Mesothelial cell of epicardium (in vitro differentiated cells): Measurements from ENCODE around the gene THSD4. TPM values are rescaled to one million over a fixed set of nuclear protein-coding genes. Genes with fewer than 3 reads are reported as not detected.
A peak's percentile ranks its signal among the peaks of the same experiment; 100 is the strongest.

ENCODE experiments used
- DNase-seq, 2 experiments: peaks; one replicate each; pipeline ENCODE4 v3.0.0; 2021; ENCODE audit warnings: low spot score in 2 of 2; ENCODE audit not compliant: unreplicated experiment in 2 of 2
- H3K27ac Mint-ChIP-seq: 2 replicates; pipeline ENCODE4 v1.8.0; 2021; ENCODE audit warnings: mixed read lengths
- H3K27me3 Mint-ChIP-seq: 2 replicates; pipeline ENCODE4 v1.8.0; 2021; ENCODE audit warnings: low read depth, mixed read lengths
- H3K36me3 Mint-ChIP-seq: 2 replicates; pipeline ENCODE4 v1.8.0; 2021; ENCODE audit warnings: mixed read lengths
- H3K4me1 Mint-ChIP-seq: 2 replicates; pipeline ENCODE4 v1.8.0; 2021; ENCODE audit warnings: mixed read lengths
- H3K4me3 Mint-ChIP-seq: 2 replicates; pipeline ENCODE4 v1.8.0; 2021; ENCODE audit warnings: mild to moderate bottlenecking, moderate library complexity, mixed read lengths
- H3K9me3 Mint-ChIP-seq: 2 replicates; pipeline ENCODE4 v1.8.0; 2021; ENCODE audit warnings: mixed read lengths
- CTCF ChIP-seq: fragments of 200-600 bp; sonication (generic); IDR thresholded peaks from one replicate; pipeline ENCODE4 v1.5.0; 2021; ENCODE audit warnings: antibody characterized with exemption; ENCODE audit not compliant: unreplicated experiment
- total RNA-seq: library from RNA; stranded (reverse); gene quantifications from 3 replicates; pipeline ENCODE4 v1.2.1, GENCODE V29; 2021

The THSD4 gene
- total RNA-seq, 1 donor from 2014 or later, result 93.9 TPM

DNA sequence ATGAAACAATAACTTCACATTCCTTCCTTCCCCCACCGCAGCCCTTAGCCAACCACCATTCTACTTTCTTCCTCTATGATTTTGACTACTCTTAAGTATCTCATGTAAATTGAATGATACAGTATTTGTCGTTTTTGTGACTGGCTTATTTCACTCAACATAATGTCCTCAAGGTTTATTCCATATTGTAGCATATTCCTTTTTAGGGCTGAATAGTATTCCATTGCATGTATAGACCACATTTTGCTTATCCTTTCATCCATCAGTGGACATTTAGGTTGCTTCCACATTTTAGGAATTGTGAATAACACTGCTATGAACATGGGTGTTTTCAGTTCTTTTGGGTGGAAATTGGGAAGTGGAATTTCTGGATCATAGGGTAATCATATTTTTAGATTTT lies 106.1 kb downstream of the THSD4 start:
- peaks cover 16% of the 10 kb centered on the region for H3K36me3 Mint-ChIP-seq
- TF ChIP-seq CTCF, result no peak
- no peak for DNase-seq
- H3K27me3 Mint-ChIP-seq, result no peaks in the 10 kb centered on the region
- no peak overlapping the region for H3K4me3 Mint-ChIP-seq
- H3K4me1 Mint-ChIP-seq, result peaks cover 40% of the 10 kb centered on the region
- H3K9me3 Mint-ChIP-seq, result peaks cover 4% of the 10 kb centered on the region
- no peak overlapping the region for H3K27ac Mint-ChIP-seq

- H3K27ac Mint-ChIP-seq, result no peak overlapping the region
- peaks cover 4% of the 10 kb centered on the region for H3K9me3 Mint-ChIP-seq
- no peak overlapping the region for H3K4me3 Mint-ChIP-seq
- no peak for DNase-seq
- TF ChIP-seq CTCF, result no peak
- peaks cover 10% of the 10 kb centered on the region for H3K36me3 Mint-ChIP-seq
- H3K27me3 Mint-ChIP-seq, result no peaks in the 10 kb centered on the region
- peaks cover 53% of the 10 kb centered on the region for H3K4me1 Mint-ChIP-seq
These were observed 108.2 kb downstream of the THSD4 start for GRCh38 chr15:71223516-71223915.

- Mint-ChIP-seq H3K9me3 (peaks cover 4% of the 10 kb centered on the region), H3K27me3 (no peaks in the 10 kb centered on the region), H3K27ac (no peak overlapping the region), H3K4me3 (no peak overlapping the region), H3K4me1 (peaks cover 55% of the 10 kb centered on the region), H3K36me3 (peaks cover 10% of the 10 kb centered on the region)
- no peak for TF ChIP-seq CTCF
- no peak for DNase-seq
These were observed 108.8 kb downstream of the THSD4 start for GRCh38 chr15:71224024-71224423.

DNA sequence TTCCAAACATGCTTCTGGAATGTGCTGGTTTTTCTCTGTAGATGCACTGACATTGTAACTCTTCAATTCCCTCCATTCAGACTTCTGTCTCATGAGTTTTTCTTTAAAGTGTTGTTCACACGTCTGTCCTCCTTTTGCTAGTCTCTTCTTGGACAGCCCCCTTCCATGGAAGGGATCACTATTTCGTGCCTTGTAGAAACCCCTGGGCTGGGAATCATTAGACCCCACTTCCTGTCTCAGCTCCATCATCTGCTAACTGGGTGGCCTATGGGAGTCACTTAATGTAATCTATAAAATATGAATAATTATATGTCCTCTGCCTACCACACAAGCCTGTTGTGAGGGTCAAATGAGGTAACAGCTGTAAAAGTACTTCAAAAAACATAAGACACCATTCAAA lies 110.6 kb downstream of the THSD4 start:
- peaks cover 53% of the 10 kb centered on the region for H3K4me1 Mint-ChIP-seq
- H3K36me3 Mint-ChIP-seq, result peaks cover 10% of the 10 kb centered on the region
- H3K27ac Mint-ChIP-seq, result peak overlapping the region; percentile 91
- TF ChIP-seq CTCF, result no peak
- no peaks in the 10 kb centered on the region for H3K27me3 Mint-ChIP-seq
- no peak for DNase-seq
- H3K9me3 Mint-ChIP-seq, result peaks cover 4% of the 10 kb centered on the region
- no peak overlapping the region for H3K4me3 Mint-ChIP-seq

DNA sequence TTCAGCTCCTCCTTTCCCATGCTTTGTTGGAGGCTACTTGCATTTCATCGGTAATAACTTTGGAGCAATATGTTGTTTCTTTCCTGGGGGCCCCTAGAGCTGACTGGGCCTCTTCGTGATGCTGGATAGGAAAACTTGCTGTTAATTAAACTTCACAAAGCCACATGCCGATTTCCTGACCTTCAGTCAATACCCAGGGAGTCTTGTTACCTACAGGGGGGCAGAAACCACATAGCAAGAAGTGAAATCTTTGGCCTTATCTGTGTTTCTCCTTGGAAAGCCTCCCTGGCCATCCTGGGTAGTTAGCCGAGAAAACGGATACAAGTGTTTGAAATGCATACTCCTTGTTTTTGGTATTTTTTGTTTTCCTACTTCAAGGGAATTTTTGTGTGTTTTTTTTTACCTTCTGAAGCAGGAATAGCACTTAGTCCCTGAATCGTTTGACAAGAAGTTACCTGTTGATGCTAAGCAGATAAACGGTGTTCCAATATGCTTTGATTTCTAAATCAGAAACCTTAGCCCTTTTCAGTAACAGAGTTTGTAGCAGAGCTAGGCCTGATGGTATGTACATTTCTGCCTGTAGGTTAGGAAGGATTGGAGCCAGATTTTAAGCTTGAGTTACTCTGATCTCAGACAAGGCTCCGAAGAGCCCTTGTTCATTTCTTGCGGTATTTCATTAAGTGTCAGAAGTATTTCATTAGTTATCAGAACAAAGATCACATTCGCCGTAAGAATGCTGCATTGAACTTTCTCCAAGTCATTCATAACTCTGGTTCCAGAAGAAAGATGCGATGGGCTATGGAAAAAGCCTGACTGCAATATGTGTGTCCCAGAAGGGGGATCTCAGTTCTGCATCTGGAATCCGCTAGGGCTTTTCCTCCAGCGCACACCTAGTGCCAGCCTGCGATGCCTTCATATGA lies 111.5 kb downstream of the THSD4 start:
- no peak overlapping the region for H3K4me3 Mint-ChIP-seq
- TF ChIP-seq CTCF, result no peak
- no peaks in the 10 kb centered on the region for H3K27me3 Mint-ChIP-seq
- H3K9me3 Mint-ChIP-seq, result no peaks in the 10 kb centered on the region
- H3K27ac Mint-ChIP-seq, result peak overlapping the region; percentile 91
- peaks cover 7% of the 10 kb centered on the region for H3K36me3 Mint-ChIP-seq
- DNase-seq, result no peak
- peaks cover 63% of the 10 kb centered on the region for H3K4me1 Mint-ChIP-seq
